Upper lobe of right lung (tissue), 1 donor: ENCODE data around the gene TRMT2B. TPM values are rescaled to one million over a fixed set of nuclear protein-coding genes. Genes with fewer than 3 reads are reported as not detected.
"Not testable (repeated sequence)": the region's sequence is repeated elsewhere in the genome, so short reads cannot be mapped to it uniquely, and the experiment has no call there.

Source experiments
- ATAC-seq: fragments of 200-7000 bp; cut with Tn5 transposase; one replicate; pipeline ENCODE4 v1.9.1; 2020; ENCODE audit warnings: mild to moderate bottlenecking, moderate library complexity
- DNase-seq: peaks from one replicate; pipeline ENCODE4 v3.0.0-alpha.2; 2020
- H3K27ac ChIP-seq: fragments of 200-600 bp; one replicate; pipeline ENCODE4 v1.8.0; 2022
- H3K27me3 ChIP-seq: fragments of 200-600 bp; one replicate; pipeline ENCODE4 v1.8.0; 2022; ENCODE audit warnings: mild to moderate bottlenecking
- H3K36me3 ChIP-seq: fragments of 200-600 bp; one replicate; pipeline ENCODE4 v1.8.0; 2022
- H3K4me1 ChIP-seq: fragments of 200-600 bp; one replicate; pipeline ENCODE4 v1.8.0; 2022
- H3K4me3 ChIP-seq: fragments of 200-600 bp; one replicate; pipeline ENCODE4 v1.8.0; 2022; ENCODE audit warnings: mild to moderate bottlenecking
- H3K9me3 ChIP-seq: fragments of 200-600 bp; one replicate; pipeline ENCODE4 v1.8.0; 2022
- intact Hi-C: fragments of 100-400 bp; cut with DNase I; formaldehyde crosslinking; loops from one replicate; pipeline ENCODE4 v1.11.0; 2022
- total RNA-seq: library from RNA; stranded (reverse); fragmentation: NEBNext Ultra II Directional; extraction: Animal tissue kit (Norgen Biotek cat#: 25700); gene quantifications from one replicate; pipeline ENCODE4 v1.2.1, GENCODE V29; 2021
- TF ChIP-seq, protein P1 (sequence below): fragments of 200-600 bp; IDR thresholded peaks from one replicate; pipeline ENCODE4 v1.8.0; 2022; ENCODE audit warnings: antibody characterized with exemption
- donor health status: DM: no; HTN: yes; CAD: no; lungs with severe emphysema.

Gene TRMT2B
- total RNA-seq, 1 donor from 2014 or later: 20.9 TPM

DNA sequence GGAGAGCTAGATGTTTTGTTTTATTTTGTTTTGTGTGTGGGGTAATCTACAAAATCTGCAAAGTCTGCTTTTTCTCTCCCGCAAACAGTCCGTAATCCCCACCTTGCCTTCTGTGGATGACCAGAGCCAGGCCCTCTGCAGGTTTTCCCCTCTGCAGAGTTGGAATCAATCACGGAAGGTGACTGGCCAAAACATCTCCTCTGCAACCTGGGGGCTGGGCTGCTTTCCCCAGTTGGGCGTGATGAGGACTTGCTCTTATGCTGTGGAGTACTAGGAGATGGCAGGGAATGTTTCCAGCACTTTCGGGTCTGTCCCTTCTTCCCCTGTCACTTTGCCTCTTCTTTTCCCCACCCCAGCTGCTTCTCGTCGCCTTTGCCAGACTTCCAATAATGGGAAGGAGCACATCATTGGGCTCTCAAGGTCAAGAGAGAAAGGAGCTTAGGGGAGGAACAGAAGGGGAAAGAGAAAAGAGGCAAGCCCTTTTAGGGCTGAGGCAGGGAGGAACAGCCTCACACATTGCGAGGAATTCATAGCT, 27.9 kb upstream of the TRMT2B start:
- H3K27ac ChIP-seq: no peak overlapping the region
- no peak for DNase-seq
- intact Hi-C loops: no loop called here

DNA sequence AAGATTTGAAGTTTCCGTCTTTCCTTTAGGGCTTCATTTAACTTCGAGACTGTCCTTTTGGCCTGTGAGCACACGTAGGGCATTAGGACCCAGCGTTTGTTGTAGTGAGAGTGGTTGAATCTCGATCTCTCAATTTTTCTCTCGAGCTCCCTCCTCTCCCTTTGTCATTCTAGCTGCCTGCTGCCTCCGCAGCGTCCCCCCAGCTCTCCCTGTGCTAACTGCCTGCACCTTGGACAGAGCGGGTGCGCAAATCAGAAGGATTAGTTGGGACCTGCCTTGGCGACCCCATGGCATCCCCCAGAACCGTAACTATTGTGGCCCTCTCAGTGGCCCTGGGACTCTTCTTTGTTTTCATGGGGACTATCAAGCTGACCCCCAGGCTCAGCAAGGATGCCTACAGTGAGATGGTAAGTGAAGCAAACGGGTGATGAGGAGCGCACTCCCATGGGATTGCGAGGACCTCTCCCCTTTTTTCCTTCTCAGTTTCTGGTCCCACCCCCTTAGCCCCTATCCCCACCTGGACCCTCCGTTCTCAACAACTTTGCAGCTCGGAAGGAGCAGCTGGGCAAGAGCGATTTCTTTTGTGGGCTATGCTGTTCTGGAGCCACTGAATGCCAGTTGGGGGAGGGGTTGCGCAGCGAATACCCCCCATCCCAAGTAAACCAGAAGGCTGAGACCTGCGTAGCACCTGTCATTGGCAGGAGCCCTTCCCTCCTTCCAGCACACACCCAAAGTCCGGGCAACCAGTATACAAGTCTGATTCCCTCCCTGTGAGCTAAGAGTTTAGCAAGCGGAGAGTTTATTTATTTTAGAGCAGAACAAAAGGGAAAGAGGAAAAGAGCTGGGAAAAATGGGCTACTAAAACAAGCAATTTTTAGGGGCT, 27.0 kb upstream of the TRMT2B start, which contains the start of gene TMEM35A:
TMEM35A (plus strand) TSS at position 164 of the 883 bp plus-strand sequence; CDS start at position 288, 124 bp downstream.
- Histone ChIP-seq H3K9me3 (no peaks in the 10 kb centered on the region), H3K36me3 (no peaks in the 10 kb centered on the region), H3K27me3 (no peaks in the 10 kb centered on the region), H3K27ac (no peak within 1 kb of the TSS), H3K4me3 (peak within 1 kb of the TSS; percentile 37), H3K4me1 (no peaks in the 10 kb centered on the region)
- no peak for ATAC-seq
- intact Hi-C loops: no loop called here
- TF ChIP-seq, protein P1, sequence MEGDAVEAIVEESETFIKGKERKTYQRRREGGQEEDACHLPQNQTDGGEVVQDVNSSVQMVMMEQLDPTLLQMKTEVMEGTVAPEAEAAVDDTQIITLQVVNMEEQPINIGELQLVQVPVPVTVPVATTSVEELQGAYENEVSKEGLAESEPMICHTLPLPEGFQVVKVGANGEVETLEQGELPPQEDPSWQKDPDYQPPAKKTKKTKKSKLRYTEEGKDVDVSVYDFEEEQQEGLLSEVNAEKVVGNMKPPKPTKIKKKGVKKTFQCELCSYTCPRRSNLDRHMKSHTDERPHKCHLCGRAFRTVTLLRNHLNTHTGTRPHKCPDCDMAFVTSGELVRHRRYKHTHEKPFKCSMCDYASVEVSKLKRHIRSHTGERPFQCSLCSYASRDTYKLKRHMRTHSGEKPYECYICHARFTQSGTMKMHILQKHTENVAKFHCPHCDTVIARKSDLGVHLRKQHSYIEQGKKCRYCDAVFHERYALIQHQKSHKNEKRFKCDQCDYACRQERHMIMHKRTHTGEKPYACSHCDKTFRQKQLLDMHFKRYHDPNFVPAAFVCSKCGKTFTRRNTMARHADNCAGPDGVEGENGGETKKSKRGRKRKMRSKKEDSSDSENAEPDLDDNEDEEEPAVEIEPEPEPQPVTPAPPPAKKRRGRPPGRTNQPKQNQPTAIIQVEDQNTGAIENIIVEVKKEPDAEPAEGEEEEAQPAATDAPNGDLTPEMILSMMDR: no peak
- no peak for DNase-seq

More for the DNA sequence above, 27.9 kb upstream of the TRMT2B start:
- TF ChIP-seq, protein P1: no peak
- Histone ChIP-seq H3K9me3 (no peaks in the 10 kb centered on the region), H3K27me3 (no peaks in the 10 kb centered on the region), H3K36me3 (no peaks in the 10 kb centered on the region), H3K4me1 (no peaks in the 10 kb centered on the region), H3K4me3 (peak overlapping the region; percentile 37)
- ATAC-seq: no peak

DNA sequence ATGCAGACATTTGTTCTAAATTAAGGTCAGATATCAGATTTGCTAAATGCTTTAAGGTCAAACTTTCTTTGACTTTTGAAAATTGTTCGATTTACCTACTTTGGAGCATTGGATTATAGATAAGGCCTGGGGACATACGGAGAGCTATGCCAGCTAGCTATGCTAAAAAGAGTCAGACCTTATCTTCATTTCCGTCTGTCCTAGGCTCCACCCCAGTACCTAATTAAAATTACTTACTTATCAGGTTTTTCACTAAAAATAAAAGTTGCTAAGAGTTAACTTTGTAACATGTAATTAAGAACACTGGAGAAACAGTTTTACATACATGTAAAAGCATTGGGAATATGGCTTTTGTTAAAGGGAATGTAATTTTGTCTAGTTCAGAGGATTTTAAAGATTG, 19.7 kb upstream of the TRMT2B start:
- TF ChIP-seq, protein P1: no peak
- ATAC-seq: no peak

DNA sequence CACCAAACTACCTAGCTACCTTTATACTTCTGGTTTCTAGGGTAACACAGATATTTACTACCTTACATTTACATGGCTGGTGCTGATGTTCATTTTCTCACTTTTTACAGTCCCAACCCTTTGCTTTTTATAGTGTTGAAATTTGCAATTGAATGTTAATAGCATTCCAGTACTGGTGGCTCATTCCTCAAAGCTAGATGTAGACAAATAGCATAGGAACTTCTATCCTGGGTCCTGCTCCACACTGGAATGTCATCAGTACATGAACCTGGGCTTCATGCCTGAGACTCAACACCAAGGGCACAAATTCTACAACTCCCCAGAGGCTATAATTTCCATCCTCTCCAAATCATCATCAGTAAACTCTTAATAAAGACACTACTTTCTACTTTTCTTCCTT, 10.3 kb upstream of the TRMT2B start:
- H3K4me1 ChIP-seq: no peaks in the 10 kb centered on the region
- no peak overlapping the region for H3K4me3 ChIP-seq
- H3K27ac ChIP-seq: no peak overlapping the region
- H3K27me3 ChIP-seq: no peaks in the 10 kb centered on the region
- no peaks in the 10 kb centered on the region for H3K9me3 ChIP-seq
- TF ChIP-seq, protein P1: no peak
- intact Hi-C loops: no loop called here
- ATAC-seq (no peak), DNase-seq (no peak)
- no peaks in the 10 kb centered on the region for H3K36me3 ChIP-seq

More for the DNA sequence above, 19.7 kb upstream of the TRMT2B start:
- Histone ChIP-seq H3K27me3 (no peaks in the 10 kb centered on the region), H3K4me1 (no peaks in the 10 kb centered on the region), H3K9me3 (no peaks in the 10 kb centered on the region), H3K36me3 (no peaks in the 10 kb centered on the region), H3K27ac (no peak overlapping the region), H3K4me3 (no peak overlapping the region)
- DNase-seq: no peak
- intact Hi-C loops: no loop called here

DNA sequence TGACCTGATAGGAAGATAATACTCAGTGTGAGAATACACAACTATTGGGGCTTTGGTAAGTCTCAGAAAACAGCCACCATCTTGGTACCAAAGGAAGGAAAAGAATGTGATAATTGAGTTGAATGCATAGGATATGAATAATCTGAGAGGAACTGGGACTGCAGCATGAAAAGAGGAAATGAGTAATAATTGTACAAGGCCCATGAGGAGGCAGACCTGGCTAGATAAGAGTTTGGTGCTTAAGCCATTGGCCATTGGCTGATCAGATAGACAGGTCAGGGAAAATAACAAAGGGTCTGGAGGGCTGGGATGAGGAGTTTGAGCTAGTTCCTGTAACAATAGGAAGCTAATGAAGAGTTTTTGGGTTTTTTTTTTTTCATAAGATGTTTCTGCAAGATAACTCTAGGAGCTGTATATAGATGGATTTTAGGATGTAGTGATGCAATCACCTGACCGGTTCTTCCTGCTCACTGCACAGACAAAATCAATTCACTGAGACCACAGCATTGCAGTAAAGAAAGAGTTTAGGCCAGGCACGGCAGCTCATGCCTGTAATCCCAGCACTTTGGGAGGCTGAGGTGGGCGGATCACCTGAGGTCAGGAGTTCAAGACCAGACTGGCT, 5.3 kb upstream of the TRMT2B start:
- intact Hi-C loops: no loop called here
- ATAC-seq (no peak), DNase-seq (no peak)
- no peaks in the 10 kb centered on the region for H3K27me3 ChIP-seq
- TF ChIP-seq, protein P1: no peak
- no peak overlapping the region for H3K4me3 ChIP-seq
- H3K27ac ChIP-seq: no peak overlapping the region
- H3K36me3 ChIP-seq: no peaks in the 10 kb centered on the region
- no peaks in the 10 kb centered on the region for H3K4me1 ChIP-seq
- no peaks in the 10 kb centered on the region for H3K9me3 ChIP-seq

DNA sequence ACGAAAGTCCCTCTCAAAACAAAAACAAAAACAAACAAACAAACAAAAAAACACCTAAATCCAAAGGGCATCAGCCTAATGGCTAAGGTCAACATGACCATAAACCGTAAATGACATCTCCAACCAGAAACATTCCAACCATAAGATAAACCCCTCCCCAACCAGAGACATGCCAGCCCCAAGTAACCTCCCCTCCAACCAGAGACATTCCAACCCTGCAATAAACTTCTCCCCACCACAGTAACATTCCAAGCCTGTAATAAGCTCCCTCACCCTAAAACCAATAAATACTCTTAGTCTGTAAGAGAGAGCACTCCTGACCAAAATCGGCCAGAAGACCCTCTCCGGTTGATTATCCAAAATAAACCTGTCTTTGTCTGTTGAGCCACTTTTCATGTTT, 4.6 kb upstream of the TRMT2B start:
- H3K27me3 ChIP-seq, intact Hi-C loops: not testable (repeated sequence)

More for the DNA sequence above, 4.6 kb upstream of the TRMT2B start:
- not testable (repeated sequence) for H3K27ac ChIP-seq, H3K36me3 ChIP-seq, DNase-seq, H3K4me1 ChIP-seq, ATAC-seq, H3K9me3 ChIP-seq, H3K4me3 ChIP-seq
